ENCODE results near the gene FBXO11.

The FBXO11 gene

GRCh38 chr2:47891369-47892337, 14.6 kb downstream of the FBXO11 start:
- Histone ChIP-seq H3K9me3 (no peaks in the 10 kb centered on the region), H3K4me1 (peaks cover 4% of the 10 kb centered on the region), H3K27me3 (ENCODE audit: low read depth) (no peaks in the 10 kb centered on the region), H3K4me3 (no peak overlapping the region), H3K36me3 (replicated peaks) (no peaks in the 10 kb centered on the region)
- in situ Hi-C loops (cut with MboI; ENCODE audit: low sequenced_read_pairs), result no loop called here
- DNase-seq (ENCODE audit: low spot score in 2 of 2), result no peak

GRCh38 chr2:47890711-47891368, 15.5 kb downstream of the FBXO11 start:
- Histone ChIP-seq H3K27me3 (ENCODE audit: low read depth) (no peaks in the 10 kb centered on the region), H3K9me3 (no peaks in the 10 kb centered on the region), H3K36me3 (replicated peaks) (no peaks in the 10 kb centered on the region), H3K4me3 (no peak overlapping the region), H3K4me1 (no peaks in the 10 kb centered on the region)
- DNase-seq (ENCODE audit: low spot score in 2 of 2), result no peak
- in situ Hi-C loops (cut with MboI; ENCODE audit: low sequenced_read_pairs), result no loop called here

GRCh38 chr2:47888581-47889280, 17.6 kb downstream of the FBXO11 start:
- no peak for DNase-seq (ENCODE audit: low spot score in 2 of 2)
- Histone ChIP-seq H3K27me3 (ENCODE audit: low read depth) (no peaks in the 10 kb centered on the region), H3K9me3 (no peaks in the 10 kb centered on the region), H3K4me1 (no peaks in the 10 kb centered on the region), H3K4me3 (no peak overlapping the region), H3K36me3 (replicated peaks) (no peaks in the 10 kb centered on the region)
- in situ Hi-C loops (cut with MboI; ENCODE audit: low sequenced_read_pairs), result no loop called here

GRCh38 chr2:47876912-47877311, 29.4 kb downstream of the FBXO11 start:
- no peaks in the 10 kb centered on the region for H3K4me1 ChIP-seq
- no peaks in the 10 kb centered on the region; the same call in 1 of the 2 replicates for H3K36me3 ChIP-seq (replicated peaks)
- no peak for DNase-seq (ENCODE audit: low spot score in 2 of 2)
- H3K27me3 ChIP-seq (ENCODE audit: low read depth), result no peaks in the 10 kb centered on the region
- in situ Hi-C loops (cut with MboI; ENCODE audit: low sequenced_read_pairs), result no loop called here
- no peak overlapping the region for H3K4me3 ChIP-seq
- no peaks in the 10 kb centered on the region for H3K9me3 ChIP-seq

GRCh38 chr2:47872941-47873340, 33.4 kb downstream of the FBXO11 start:
- peaks cover 21% of the 10 kb centered on the region for H3K4me1 ChIP-seq
- no peak overlapping the region for H3K4me3 ChIP-seq
- H3K36me3 ChIP-seq (replicated peaks), result no peaks in the 10 kb centered on the region
- no peak for DNase-seq (ENCODE audit: low spot score in 2 of 2)
- in situ Hi-C loops (cut with MboI; ENCODE audit: low sequenced_read_pairs), result no loop called here
- H3K9me3 ChIP-seq, result no peaks in the 10 kb centered on the region
- no peaks in the 10 kb centered on the region for H3K27me3 ChIP-seq (ENCODE audit: low read depth)

GRCh38 chr2:47870641-47871540, 35.4 kb downstream of the FBXO11 start:
- in situ Hi-C loops (cut with MboI; ENCODE audit: low sequenced_read_pairs), result no loop called here
- DNase-seq (ENCODE audit: low spot score in 2 of 2), result no peak
- peaks cover 26% of the 10 kb centered on the region for H3K4me1 ChIP-seq
- no peaks in the 10 kb centered on the region for H3K9me3 ChIP-seq
- no peaks in the 10 kb centered on the region for H3K27me3 ChIP-seq (ENCODE audit: low read depth)
- H3K4me3 ChIP-seq, result no peak overlapping the region
- H3K36me3 ChIP-seq (replicated peaks), result no peaks in the 10 kb centered on the region

GRCh38 chr2:47869859-47870595, 36.3 kb downstream of the FBXO11 start:
- H3K4me1 ChIP-seq, result peaks cover 26% of the 10 kb centered on the region
- DNase-seq (ENCODE audit: low spot score in 2 of 2), result peak; percentile 65 to 78
- H3K27me3 ChIP-seq (ENCODE audit: low read depth), result no peaks in the 10 kb centered on the region
- no peak overlapping the region for H3K4me3 ChIP-seq
- no peaks in the 10 kb centered on the region for H3K9me3 ChIP-seq
- peaks cover 2% of the 10 kb centered on the region; the same call in 1 of the 2 replicates for H3K36me3 ChIP-seq (replicated peaks)
- in situ Hi-C loops (cut with MboI; ENCODE audit: low sequenced_read_pairs), result no loop called here

- peaks cover 5% of the 10 kb centered on the region; the same call in 1 of the 2 replicates for H3K36me3 ChIP-seq (replicated peaks)
- H3K4me1 ChIP-seq, result peaks cover 26% of the 10 kb centered on the region
- DNase-seq (ENCODE audit: low spot score in 2 of 2), result no peak
- no peaks in the 10 kb centered on the region for H3K27me3 ChIP-seq (ENCODE audit: low read depth)
- no peaks in the 10 kb centered on the region for H3K9me3 ChIP-seq
- in situ Hi-C loops (cut with MboI; ENCODE audit: low sequenced_read_pairs), result no loop called here
- H3K4me3 ChIP-seq, result no peak overlapping the region
These were observed 37.5 kb downstream of the FBXO11 start for GRCh38 chr2:47868611-47869352.

- in situ Hi-C loops (cut with MboI; ENCODE audit: low sequenced_read_pairs), result no loop called here
These were observed 39.1 kb downstream of the FBXO11 start for GRCh38 chr2:47867205-47867604.

GRCh38 chr2:47864566-47864965, 41.7 kb downstream of the FBXO11 start:
- in situ Hi-C loops (cut with MboI; ENCODE audit: low sequenced_read_pairs), result no loop called here
- Histone ChIP-seq H3K9me3 (no peaks in the 10 kb centered on the region), H3K36me3 (replicated peaks) (peaks cover 5% of the 10 kb centered on the region; the same call in 1 of the 2 replicates), H3K4me1 (peaks cover 9% of the 10 kb centered on the region), H3K27me3 (ENCODE audit: low read depth) (no peaks in the 10 kb centered on the region), H3K4me3 (no peak overlapping the region)
- no peak for DNase-seq (ENCODE audit: low spot score in 2 of 2)

More at GRCh38 chr2:47867205-47867604, 39.1 kb downstream of the FBXO11 start:
- Histone ChIP-seq H3K36me3 (replicated peaks) (peaks cover 5% of the 10 kb centered on the region; the same call in 1 of the 2 replicates), H3K27me3 (ENCODE audit: low read depth) (no peaks in the 10 kb centered on the region), H3K4me1 (peaks cover 26% of the 10 kb centered on the region), H3K4me3 (no peak overlapping the region), H3K9me3 (no peaks in the 10 kb centered on the region)
- no peak for DNase-seq (ENCODE audit: low spot score in 2 of 2)

- Histone ChIP-seq H3K4me3 (no peak overlapping the region), H3K27me3 (ENCODE audit: low read depth) (no peaks in the 10 kb centered on the region), H3K36me3 (replicated peaks) (peaks cover 5% of the 10 kb centered on the region; the same call in 1 of the 2 replicates), H3K9me3 (no peaks in the 10 kb centered on the region), H3K4me1 (peaks cover 6% of the 10 kb centered on the region)
- in situ Hi-C loops (cut with MboI; ENCODE audit: low sequenced_read_pairs), result no loop called here
- no peak for DNase-seq (ENCODE audit: low spot score in 2 of 2)
These were observed 43.3 kb downstream of the FBXO11 start for GRCh38 chr2:47862949-47863348.
